H9 (cell line): ENCODE results near the gene SLC4A5. TPM values are rescaled to one million over a fixed set of nuclear protein-coding genes. Genes with fewer than 3 reads are reported as not detected.

Experiments used
- DNase-seq: peaks from one replicate; pipeline ENCODE4 v3.0.0-alpha.2; 2017
- H2AFZ ChIP-seq: one replicate; pipeline ENCODE4 v1.6.1; 2013; ENCODE audit warnings: mild to moderate bottlenecking, low read length, control low read depth, moderate library complexity
- H2AK5ac ChIP-seq: 2 replicates; pipeline ENCODE4 v1.6.1; 2013; ENCODE audit warnings: low read length, control low read depth, mixed read lengths; ENCODE audit not compliant: insufficient read length
- H2BK120ac ChIP-seq: one replicate; pipeline ENCODE4 v1.6.1; 2013; ENCODE audit warnings: low read depth, mild to moderate bottlenecking, low read length, control low read depth, inconsistent platforms; ENCODE audit not compliant: poor library complexity, severe bottlenecking
- H2BK12ac ChIP-seq: 2 replicates; pipeline ENCODE4 v1.6.1; 2013; ENCODE audit warnings: low read length, control low read depth, mixed read lengths, low read depth; ENCODE audit not compliant: insufficient read length
- H2BK15ac ChIP-seq: 2 replicates; pipeline ENCODE4 v1.6.1; 2013; ENCODE audit warnings: low read depth, low read length, control low read depth
- H2BK20ac ChIP-seq: one replicate; pipeline ENCODE4 v1.6.1; 2013; ENCODE audit warnings: low read depth, mild to moderate bottlenecking, low read length, control low read depth, inconsistent platforms; ENCODE audit not compliant: poor library complexity, severe bottlenecking
- H2BK5ac ChIP-seq: 2 replicates; pipeline ENCODE4 v1.6.1; 2013; ENCODE audit warnings: low read length, control low read depth, mixed read lengths; ENCODE audit not compliant: insufficient read length
- H3K14ac ChIP-seq: 2 replicates; pipeline ENCODE4 v1.6.1; 2013; ENCODE audit warnings: low read length, control low read depth; ENCODE audit not compliant: insufficient read depth
- H3K18ac ChIP-seq: 2 replicates; pipeline ENCODE4 v1.6.1; 2013; ENCODE audit warnings: low read depth, mild to moderate bottlenecking, mixed read lengths, low read length, control low read depth; ENCODE audit not compliant: insufficient read length
- H3K23ac ChIP-seq: 2 replicates; pipeline ENCODE4 v1.6.1; 2013; ENCODE audit warnings: low read length, control low read depth, mixed read lengths, low read depth; ENCODE audit not compliant: insufficient read length
- H3K23me2 ChIP-seq: 2 replicates; pipeline ENCODE4 v1.6.1; 2013; ENCODE audit warnings: low read depth, mild to moderate bottlenecking, mixed read lengths, low read length, control low read depth; ENCODE audit not compliant: insufficient read length, poor library complexity, severe bottlenecking
- H3K27ac ChIP-seq: 2 replicates; pipeline ENCODE4 v1.5.1; 2013; ENCODE audit warnings: low read length, control low read depth, mixed read lengths, low read depth; ENCODE audit not compliant: insufficient read length
- H3K27me3 ChIP-seq: 2 replicates; pipeline ENCODE4 v1.6.1; 2013; ENCODE audit warnings: low read length, control low read depth, inconsistent platforms; ENCODE audit not compliant: insufficient read depth
- H3K4ac ChIP-seq: 2 replicates; pipeline ENCODE4 v1.6.1; 2013; ENCODE audit warnings: low read depth, mild to moderate bottlenecking, control low read depth, inconsistent platforms, low read length, moderate library complexity
- H3K4me1 ChIP-seq: 2 replicates; pipeline ENCODE4 v1.6.1; 2013; ENCODE audit warnings: low read length, control low read depth, inconsistent platforms; ENCODE audit not compliant: insufficient read depth
- H3K4me2 ChIP-seq: 2 replicates; pipeline ENCODE4 v1.6.1; 2013; ENCODE audit warnings: low read length, control low read depth, mixed read lengths; ENCODE audit not compliant: insufficient read length, insufficient read depth
- H3K56ac ChIP-seq: 2 replicates; pipeline ENCODE4 v1.6.1; 2013; ENCODE audit warnings: low read depth, mild to moderate bottlenecking, mixed read lengths, low read length, control low read depth; ENCODE audit not compliant: insufficient read length
- H3K79me1 ChIP-seq: 2 replicates; pipeline ENCODE4 v1.6.1; 2013; ENCODE audit warnings: low read depth, mild to moderate bottlenecking, moderate library complexity, low read length, control low read depth, inconsistent platforms; ENCODE audit not compliant: insufficient read depth, poor library complexity, severe bottlenecking
- H3K79me2 ChIP-seq: 2 replicates; pipeline ENCODE4 v1.6.1; 2013; ENCODE audit warnings: low read length, control low read depth, inconsistent platforms; ENCODE audit not compliant: insufficient read depth
- H3K9ac ChIP-seq: 2 replicates; pipeline ENCODE4 v1.6.1; 2013; ENCODE audit warnings: low read length, control low read depth, mixed read lengths; ENCODE audit not compliant: insufficient read length; ENCODE audit errors: extremely low read depth
- H3K9me3 ChIP-seq: one replicate; pipeline ENCODE4 v1.6.1; 2013; ENCODE audit warnings: low read depth, low read length, inconsistent platforms; ENCODE audit not compliant: control insufficient read depth
- H3T11ph ChIP-seq: one replicate; pipeline ENCODE4 v1.6.1; 2013; ENCODE audit warnings: mild to moderate bottlenecking, low read length, control low read depth, inconsistent platforms
- H4K20me1 ChIP-seq: one replicate; pipeline ENCODE4 v1.6.1; 2013; ENCODE audit not compliant: control insufficient read depth, insufficient read length, insufficient read depth
- H4K5ac ChIP-seq: 2 replicates; pipeline ENCODE4 v1.6.1; 2013; ENCODE audit warnings: low read depth, mild to moderate bottlenecking, mixed read lengths, low read length, control low read depth; ENCODE audit not compliant: insufficient read length
- H4K8ac ChIP-seq: replicated peaks from 2 replicates; pipeline ENCODE4 v1.6.1; 2013; ENCODE audit warnings: low read length, control low read depth, mixed read lengths, low read depth; ENCODE audit not compliant: insufficient read length
- H4K91ac ChIP-seq: 2 replicates; pipeline ENCODE4 v1.6.1; 2013; ENCODE audit warnings: low read depth, mild to moderate bottlenecking, moderate library complexity, mixed read lengths, low read length, control low read depth; ENCODE audit not compliant: insufficient read length
- H3K27ac Mint-ChIP-seq, 3 experiments: 2 replicates in 2 of 3; 3 replicates in 1 of 3; pipeline ENCODE4 v1.8.0; 2020 to 2021; ENCODE audit warnings: mixed read lengths in 3 of 3, mild to moderate bottlenecking in 1 of 3, moderate library complexity in 1 of 3
- H3K27me3 Mint-ChIP-seq: 2 replicates; pipeline ENCODE4 v1.8.0; 2021; ENCODE audit warnings: low read depth, mild to moderate bottlenecking, moderate library complexity, mixed read lengths
- H3K36me3 Mint-ChIP-seq, 3 experiments: 2 replicates in 2 of 3; 3 replicates in 1 of 3; pipeline ENCODE4 v1.8.0; 2020 to 2021; ENCODE audit warnings: low read depth in 3 of 3, mixed read lengths in 3 of 3; ENCODE audit not compliant: insufficient read depth in 1 of 3
- H3K4me1 Mint-ChIP-seq, 2 experiments: 2 replicates each; pipeline ENCODE4 v1.8.0; 2020; ENCODE audit warnings: mixed read lengths in 2 of 2
- H3K4me3 Mint-ChIP-seq, 2 experiments: 2 replicates in 1 of 2; 3 replicates in 1 of 2; pipeline ENCODE4 v1.8.0; 2020 to 2021; ENCODE audit warnings: mild to moderate bottlenecking in 2 of 2, mixed read lengths in 2 of 2, moderate library complexity in 1 of 2
- H3K9me3 Mint-ChIP-seq, 2 experiments: 2 replicates in 1 of 2; 3 replicates in 1 of 2; pipeline ENCODE4 v1.8.0; 2020; ENCODE audit warnings: mild to moderate bottlenecking in 2 of 2, mixed read lengths in 2 of 2, moderate library complexity in 1 of 2
- total RNA-seq: library from RNA; stranded (reverse); gene quantifications from 2 replicates; pipeline ENCODE4 v1.2.1, GENCODE V29; 2021
- TF ChIP-seq, protein P1 (sequence below): fragments of 200-600 bp; sonication (generic); conservative IDR thresholded peaks from 3 replicates; pipeline ENCODE4 v1.8.0; 2021; ENCODE audit warnings: antibody characterized with exemption, mild to moderate bottlenecking

Gene SLC4A5
- total RNA-seq, 1 experiment from 2014 or later = 0.50 TPM

DNA sequence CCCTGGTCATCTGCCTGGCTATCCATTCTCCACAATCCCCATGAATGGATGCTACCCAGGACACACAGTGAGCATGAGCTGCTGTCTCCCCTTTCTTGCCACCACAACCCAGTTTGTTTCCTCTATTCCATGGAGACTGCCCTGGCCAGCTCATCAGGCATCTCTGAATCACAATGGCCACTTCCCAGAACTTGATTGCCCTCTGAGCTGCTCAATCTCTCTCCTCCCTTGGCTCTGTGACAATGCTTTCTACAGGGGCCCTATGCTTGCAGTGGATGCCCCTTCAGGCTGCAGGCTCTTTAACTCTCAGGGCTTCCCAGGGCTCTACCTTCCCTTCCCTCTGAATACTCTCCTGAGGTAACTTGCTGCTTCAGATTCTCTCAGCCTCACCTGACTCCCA is 14.4 kb upstream of the SLC4A5 start:
- H3K36me3 Mint-ChIP-seq = peaks cover 21 to 60% (median 50%) of the 10 kb centered on the region in 3 experiments; a peak in 6 of 7 replicates
- H3K27me3 Mint-ChIP-seq = no peaks in the 10 kb centered on the region
- H3K18ac ChIP-seq = no peak overlapping the region
- H3T11ph ChIP-seq = no peak overlapping the region
- H2BK20ac ChIP-seq = no peak overlapping the region
- no peak overlapping the region for H3K4me2 ChIP-seq
- no peak overlapping the region for H4K91ac ChIP-seq
- H3K9me3 ChIP-seq = no peaks in the 10 kb centered on the region
- no peaks in the 10 kb centered on the region for H3K4me1 ChIP-seq
- no peak overlapping the region for H3K27ac ChIP-seq
- no peaks in the 10 kb centered on the region for H3K79me1 ChIP-seq
- H3K56ac ChIP-seq = no peak overlapping the region
- H2BK15ac ChIP-seq = no peak overlapping the region
- TF ChIP-seq, protein P1, sequence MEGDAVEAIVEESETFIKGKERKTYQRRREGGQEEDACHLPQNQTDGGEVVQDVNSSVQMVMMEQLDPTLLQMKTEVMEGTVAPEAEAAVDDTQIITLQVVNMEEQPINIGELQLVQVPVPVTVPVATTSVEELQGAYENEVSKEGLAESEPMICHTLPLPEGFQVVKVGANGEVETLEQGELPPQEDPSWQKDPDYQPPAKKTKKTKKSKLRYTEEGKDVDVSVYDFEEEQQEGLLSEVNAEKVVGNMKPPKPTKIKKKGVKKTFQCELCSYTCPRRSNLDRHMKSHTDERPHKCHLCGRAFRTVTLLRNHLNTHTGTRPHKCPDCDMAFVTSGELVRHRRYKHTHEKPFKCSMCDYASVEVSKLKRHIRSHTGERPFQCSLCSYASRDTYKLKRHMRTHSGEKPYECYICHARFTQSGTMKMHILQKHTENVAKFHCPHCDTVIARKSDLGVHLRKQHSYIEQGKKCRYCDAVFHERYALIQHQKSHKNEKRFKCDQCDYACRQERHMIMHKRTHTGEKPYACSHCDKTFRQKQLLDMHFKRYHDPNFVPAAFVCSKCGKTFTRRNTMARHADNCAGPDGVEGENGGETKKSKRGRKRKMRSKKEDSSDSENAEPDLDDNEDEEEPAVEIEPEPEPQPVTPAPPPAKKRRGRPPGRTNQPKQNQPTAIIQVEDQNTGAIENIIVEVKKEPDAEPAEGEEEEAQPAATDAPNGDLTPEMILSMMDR = no peak
- no peaks in the 10 kb centered on the region for H3K79me2 ChIP-seq
- no peaks in the 10 kb centered on the region for H3K23me2 ChIP-seq
- H3K27me3 ChIP-seq = no peaks in the 10 kb centered on the region
- H3K4ac ChIP-seq = no peak overlapping the region
- no peaks in the 10 kb centered on the region for H4K20me1 ChIP-seq
- H3K9ac ChIP-seq = no peak overlapping the region
- peaks cover 4 to 10% of the 10 kb centered on the region in 2 experiments; a peak in 3 of 4 replicates for H3K4me1 Mint-ChIP-seq
- H4K5ac ChIP-seq = no peak overlapping the region
- DNase-seq = peak; percentile 62
- H3K23ac ChIP-seq = no peak overlapping the region
- H2BK120ac ChIP-seq = no peak overlapping the region
- no peak overlapping the region for H2AK5ac ChIP-seq
- H3K14ac ChIP-seq = no peak overlapping the region
- no peak overlapping the region for H2BK5ac ChIP-seq
- H2AFZ ChIP-seq = no peak overlapping the region
- H2BK12ac ChIP-seq = no peak overlapping the region
- no peak overlapping the region for H3K4me3 Mint-ChIP-seq
- no peaks in the 10 kb centered on the region for H3K9me3 Mint-ChIP-seq
- H3K27ac Mint-ChIP-seq = peak overlapping the region in 2 of 3 experiments; percentile 50 to 56; a peak in 3 of 7 replicates
- H4K8ac ChIP-seq = no peak overlapping the region
